Retinal pigment epithelial cell (primary cell): ENCODE results near the gene LRP11.

Source experiments
- DNase-seq: peaks from one replicate; pipeline ENCODE4 v3.0.0-alpha.2; 2010; ENCODE audit warnings: low read depth
- H3K4me3 ChIP-seq: 2 replicates; pipeline ENCODE4 v1.5.1; 2011; ENCODE audit warnings: mild to moderate bottlenecking, low read length, control low read depth, moderate library complexity
- TF ChIP-seq, protein P1 (sequence below): conservative IDR thresholded peaks from 2 replicates; pipeline ENCODE4 v1.5.1; 2011; ENCODE audit warnings: low read depth, low read length, control low read depth, inconsistent platforms

The LRP11 gene

DNA sequence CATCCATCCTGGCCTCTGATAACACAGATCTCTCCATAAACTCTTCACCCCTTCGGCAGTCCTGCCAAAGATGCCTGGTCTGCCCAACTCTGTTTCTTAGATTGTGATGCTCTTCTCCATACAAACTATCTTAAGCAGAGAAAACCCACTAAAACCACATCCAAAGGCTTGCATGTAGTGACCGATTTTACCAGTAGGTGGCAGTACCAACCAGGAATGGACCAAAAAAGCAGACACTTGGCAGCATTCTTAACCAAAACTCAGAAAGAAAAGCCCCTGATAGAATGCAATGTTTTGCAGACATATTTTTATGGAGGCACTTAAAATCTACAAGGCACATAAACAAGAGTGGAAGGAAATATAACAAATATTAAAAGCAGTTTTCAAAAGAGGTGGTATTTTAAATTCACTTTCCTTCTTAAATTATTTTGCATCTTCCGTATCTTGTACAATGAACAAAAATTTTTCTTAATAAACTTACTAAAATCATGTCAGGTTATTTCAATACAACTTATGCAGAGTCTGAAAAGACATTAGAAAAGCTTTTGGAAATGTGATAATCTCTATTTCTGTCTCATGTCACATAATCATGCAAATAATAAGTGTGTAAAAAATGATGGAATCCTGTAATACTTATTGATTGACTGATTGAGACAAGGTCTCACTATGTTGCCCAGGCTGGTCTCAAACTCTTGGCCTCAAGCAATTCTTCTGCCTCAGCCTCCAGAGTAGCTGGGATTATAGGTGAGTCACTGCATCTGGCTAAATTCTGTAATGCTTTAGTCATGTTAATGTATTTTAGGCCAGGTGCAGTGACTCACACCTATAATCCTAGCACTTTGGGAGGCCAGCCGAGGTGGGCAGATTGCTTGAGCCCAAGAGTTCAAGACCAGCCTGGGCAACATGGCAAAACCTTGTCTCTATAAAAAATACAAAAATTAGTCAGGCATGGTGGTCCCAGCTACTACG lies 29.4 kb downstream of the LRP11 start:
- H3K4me3 ChIP-seq = no peak overlapping the region
- TF ChIP-seq, protein P1, sequence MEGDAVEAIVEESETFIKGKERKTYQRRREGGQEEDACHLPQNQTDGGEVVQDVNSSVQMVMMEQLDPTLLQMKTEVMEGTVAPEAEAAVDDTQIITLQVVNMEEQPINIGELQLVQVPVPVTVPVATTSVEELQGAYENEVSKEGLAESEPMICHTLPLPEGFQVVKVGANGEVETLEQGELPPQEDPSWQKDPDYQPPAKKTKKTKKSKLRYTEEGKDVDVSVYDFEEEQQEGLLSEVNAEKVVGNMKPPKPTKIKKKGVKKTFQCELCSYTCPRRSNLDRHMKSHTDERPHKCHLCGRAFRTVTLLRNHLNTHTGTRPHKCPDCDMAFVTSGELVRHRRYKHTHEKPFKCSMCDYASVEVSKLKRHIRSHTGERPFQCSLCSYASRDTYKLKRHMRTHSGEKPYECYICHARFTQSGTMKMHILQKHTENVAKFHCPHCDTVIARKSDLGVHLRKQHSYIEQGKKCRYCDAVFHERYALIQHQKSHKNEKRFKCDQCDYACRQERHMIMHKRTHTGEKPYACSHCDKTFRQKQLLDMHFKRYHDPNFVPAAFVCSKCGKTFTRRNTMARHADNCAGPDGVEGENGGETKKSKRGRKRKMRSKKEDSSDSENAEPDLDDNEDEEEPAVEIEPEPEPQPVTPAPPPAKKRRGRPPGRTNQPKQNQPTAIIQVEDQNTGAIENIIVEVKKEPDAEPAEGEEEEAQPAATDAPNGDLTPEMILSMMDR = peak; percentile 89
- no peak for DNase-seq

DNA sequence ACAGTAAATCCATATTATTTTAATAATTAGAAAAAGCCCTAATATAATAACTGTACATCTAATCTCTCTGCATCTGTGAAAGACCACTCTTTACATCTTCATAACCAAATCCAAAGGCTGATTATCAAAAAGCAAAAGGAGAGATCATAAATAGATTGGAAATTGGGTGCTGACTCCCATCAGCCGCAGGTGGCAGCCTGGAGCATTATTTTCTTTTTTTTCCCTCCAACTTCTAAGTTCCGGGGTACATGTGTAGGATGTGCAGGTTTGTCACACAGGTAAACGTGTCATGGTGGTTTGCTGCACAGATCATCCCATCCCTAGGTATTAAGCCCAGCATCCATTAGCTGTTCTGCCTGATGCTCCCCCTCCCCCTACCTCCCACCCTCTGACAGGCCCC lies 30.5 kb downstream of the LRP11 start:
- TF ChIP-seq, protein P1 = no peak
- no peak overlapping the region for H3K4me3 ChIP-seq
- DNase-seq = no peak

DNA sequence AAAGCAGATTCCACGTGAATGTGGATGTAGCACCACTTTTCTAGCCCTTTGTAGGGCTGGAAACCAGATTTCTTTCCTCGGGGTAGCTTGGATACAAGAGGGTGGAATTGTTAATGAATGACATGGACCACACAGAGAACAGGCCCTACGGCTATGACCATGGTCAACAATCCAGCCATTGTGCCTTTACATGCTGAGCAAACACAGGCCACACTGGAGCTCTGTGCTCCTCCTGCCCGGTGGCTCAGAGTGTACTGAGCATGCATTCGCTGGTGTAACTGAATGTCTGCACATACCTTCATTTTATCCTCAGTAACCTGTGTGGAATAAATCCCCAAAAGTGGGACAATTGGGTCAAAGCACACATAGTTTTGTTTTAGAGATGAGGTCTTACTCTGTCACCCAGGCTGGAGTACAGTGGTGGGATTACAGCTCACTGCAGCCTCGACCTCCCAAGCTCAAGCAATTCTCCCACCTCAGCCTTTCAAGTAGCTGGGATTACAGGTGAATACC lies 32.8 kb downstream of the LRP11 start:
- H3K4me3 ChIP-seq = no peak overlapping the region
- TF ChIP-seq, protein P1 = no peak
- DNase-seq = no peak

DNA sequence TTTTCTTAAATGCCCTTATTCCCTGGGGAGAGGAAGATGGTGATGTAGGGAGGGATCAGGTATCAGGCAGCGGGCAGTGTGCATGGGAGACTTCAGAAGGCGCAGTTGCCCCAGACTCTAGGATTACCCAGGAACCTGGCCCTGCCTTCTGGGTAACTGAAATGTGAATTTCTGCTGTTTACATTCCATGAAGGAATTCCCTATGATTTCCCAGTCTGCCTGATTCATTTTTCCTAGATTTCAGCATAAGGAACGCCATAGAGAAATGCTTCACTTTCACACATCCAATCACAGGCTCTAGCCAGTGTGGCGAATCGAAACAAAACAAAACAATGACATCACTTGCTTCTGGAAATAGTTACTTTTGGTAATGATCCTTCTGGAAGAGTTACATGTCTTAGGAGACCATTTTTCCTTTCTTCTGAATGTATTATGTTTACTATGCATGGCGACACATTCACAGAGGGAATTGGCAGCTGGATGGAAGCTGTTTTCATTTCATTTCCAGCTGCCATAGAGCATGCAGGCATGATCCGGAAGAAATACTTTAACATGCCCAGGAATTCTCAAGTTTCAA lies 33.3 kb downstream of the LRP11 start:
- H3K4me3 ChIP-seq = no peak overlapping the region
- TF ChIP-seq, protein P1 = no peak
- DNase-seq = no peak

DNA sequence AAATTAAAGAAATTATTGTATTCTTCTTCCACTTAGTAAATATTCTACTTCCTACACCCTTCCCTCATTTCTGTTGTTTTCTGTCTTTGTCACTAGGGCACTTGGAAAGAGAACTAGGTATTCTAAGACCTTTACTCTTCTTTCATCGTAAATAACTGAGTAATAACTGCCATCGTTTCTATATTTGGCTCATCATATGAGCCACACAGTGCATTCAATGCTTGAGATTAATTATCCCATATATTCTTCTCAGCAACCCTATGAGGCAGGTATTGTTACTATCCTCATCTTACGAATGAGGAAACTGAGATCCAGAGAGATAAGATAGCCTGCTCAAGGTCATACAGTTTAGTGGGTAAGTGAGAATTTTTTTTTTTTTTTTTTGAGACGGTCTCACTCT lies 38.9 kb downstream of the LRP11 start:
- DNase-seq = no peak
- TF ChIP-seq, protein P1 = no peak
- no peak overlapping the region for H3K4me3 ChIP-seq

DNA sequence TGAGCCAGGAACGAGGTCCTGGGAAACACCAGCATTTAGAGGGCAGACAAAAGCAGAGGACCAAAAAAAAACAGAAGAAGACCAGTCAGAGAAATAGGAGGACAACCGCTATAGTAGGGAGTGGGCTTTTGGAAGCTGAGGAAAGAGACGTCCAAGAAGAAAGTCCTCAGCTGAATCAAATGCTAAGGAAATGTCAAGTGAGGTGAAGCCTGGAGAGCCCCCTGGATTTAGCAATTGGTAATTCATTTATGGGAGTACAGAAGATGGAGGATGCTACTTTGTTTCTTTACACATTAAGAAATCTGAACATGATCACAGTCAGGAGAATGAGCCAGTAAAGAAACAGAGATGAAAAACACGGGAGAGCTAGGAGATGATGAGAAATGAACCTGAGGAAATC lies 41.1 kb downstream of the LRP11 start:
- TF ChIP-seq, protein P1 = peak; percentile 5
- DNase-seq = no peak
- no peak overlapping the region for H3K4me3 ChIP-seq
